HL-60 (cell line): ENCODE data around the gene ENKD1.

Experiments used
- DNase-seq, 2 experiments: peaks; one replicate each; pipeline ENCODE4 v3.0.0-alpha.2; 2010 to 2020; ENCODE audit warnings: low read depth in 1 of 2, low spot score in 1 of 2
- H3K27ac ChIP-seq: fragments of 250-450 bp; sonication (Bioruptor Pico); replicated peaks from 2 replicates; pipeline ENCODE4 v1.5.1; 2020; ENCODE audit warnings: mild to moderate bottlenecking, moderate library complexity
- H3K27me3 ChIP-seq: fragments of 250-450 bp; sonication (Bioruptor Pico); 2 replicates; pipeline ENCODE4 v1.5.1; 2021; ENCODE audit warnings: mild to moderate bottlenecking, moderate library complexity; ENCODE audit not compliant: insufficient read depth, poor library complexity, severe bottlenecking
- H3K4me3 ChIP-seq: replicated peaks from 2 replicates; pipeline ENCODE4 v1.5.1; 2011; ENCODE audit warnings: mild to moderate bottlenecking, control low read depth, low read length; ENCODE audit not compliant: insufficient read depth
- CTCF ChIP-seq: IDR thresholded peaks from one replicate; pipeline ENCODE4 v1.5.1; 2011; ENCODE audit warnings: low read length, control low read depth, inconsistent platforms; ENCODE audit not compliant: insufficient read depth
- GABPA ChIP-seq: IDR thresholded peaks from 2 replicates; pipeline ENCODE4 v1.6.1; 2012; ENCODE audit warnings: low read depth
- POLR2AphosphoS5 ChIP-seq: IDR thresholded peaks from 2 replicates; pipeline ENCODE4 v1.6.1; 2012; ENCODE audit warnings: low read depth
- REST ChIP-seq: IDR thresholded peaks from 2 replicates; pipeline ENCODE4 v1.6.1; 2012; ENCODE audit warnings: low read depth; ENCODE audit not compliant: insufficient replicate concordance
- SPI1 ChIP-seq: IDR thresholded peaks from 2 replicates; pipeline ENCODE4 v1.6.1; 2012; ENCODE audit warnings: low read depth, mild to moderate bottlenecking, borderline replicate concordance

The ENKD1 gene

GRCh38 chr16:67685388-67686112 is 19.0 kb upstream of the ENKD1 start:
- Histone ChIP-seq H3K4me3 (no peak overlapping the region), H3K27me3 (no peaks in the 10 kb centered on the region), H3K27ac (no peak overlapping the region)
- TF ChIP-seq REST = no peak
- TF ChIP-seq CTCF = no peak
- TF ChIP-seq GABPA = no peak
- TF ChIP-seq SPI1 = no peak
- TF ChIP-seq POLR2AphosphoS5 = no peak
- DNase-seq = no peak

GRCh38 chr16:67683767-67684166 is 17.2 kb upstream of the ENKD1 start:
- no peaks in the 10 kb centered on the region for H3K27me3 ChIP-seq
- DNase-seq = no peak
- no peak overlapping the region for H3K27ac ChIP-seq

More at GRCh38 chr16:67683767-67684166, 17.2 kb upstream of the ENKD1 start:
- no peak overlapping the region for H3K4me3 ChIP-seq
- TF ChIP-seq REST (no peak), POLR2AphosphoS5 (no peak), SPI1 (no peak), GABPA (no peak), CTCF (no peak)
